ENCODE measurements around the gene ADGRD1.
"Not testable (repeated sequence)": the region's sequence is repeated elsewhere in the genome, so short reads cannot be mapped to it uniquely, and the experiment has no call there.

Gene ADGRD1

DNA sequence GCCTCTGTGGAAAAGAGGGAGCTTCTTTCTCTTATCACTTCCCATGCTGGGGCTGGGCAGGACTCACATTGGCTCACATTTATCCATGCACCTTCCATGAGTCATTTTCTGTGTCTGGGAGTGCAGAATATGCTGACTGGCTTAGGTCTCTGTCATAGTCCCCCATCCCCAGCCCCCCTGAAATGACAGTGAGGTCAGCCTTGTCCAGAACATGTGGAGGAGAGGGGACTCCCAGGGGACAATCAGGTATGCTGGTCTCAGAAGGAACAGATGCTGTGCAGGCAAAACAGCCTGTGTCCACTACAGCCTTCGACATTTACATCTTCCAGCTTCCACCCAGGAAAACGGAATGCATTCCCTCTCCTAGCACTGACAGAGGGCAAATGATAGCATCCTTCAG is 35.0 kb downstream of the ADGRD1 start:
- DNase-seq, result no peak

DNA sequence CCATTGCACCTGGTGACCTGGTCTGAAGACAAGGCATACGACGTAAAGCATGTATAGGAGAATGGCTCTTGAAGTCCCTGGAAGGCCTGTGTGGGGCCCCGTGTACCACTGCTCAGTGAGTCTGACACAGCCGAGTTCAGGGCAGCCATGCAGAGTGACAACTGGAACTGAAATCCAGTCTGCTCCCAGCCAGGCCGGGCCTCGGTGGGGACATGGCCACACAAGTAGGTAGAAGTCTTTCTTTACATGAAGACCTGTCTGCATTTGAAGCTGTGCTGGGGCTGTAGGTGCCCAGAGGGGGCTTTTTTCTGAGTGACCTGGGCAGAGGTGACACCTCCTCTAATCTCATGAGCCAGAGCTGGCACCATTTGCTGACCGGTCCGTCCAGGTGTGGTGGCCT is 35.7 kb downstream of the ADGRD1 start:
- DNase-seq, result no peak

DNA sequence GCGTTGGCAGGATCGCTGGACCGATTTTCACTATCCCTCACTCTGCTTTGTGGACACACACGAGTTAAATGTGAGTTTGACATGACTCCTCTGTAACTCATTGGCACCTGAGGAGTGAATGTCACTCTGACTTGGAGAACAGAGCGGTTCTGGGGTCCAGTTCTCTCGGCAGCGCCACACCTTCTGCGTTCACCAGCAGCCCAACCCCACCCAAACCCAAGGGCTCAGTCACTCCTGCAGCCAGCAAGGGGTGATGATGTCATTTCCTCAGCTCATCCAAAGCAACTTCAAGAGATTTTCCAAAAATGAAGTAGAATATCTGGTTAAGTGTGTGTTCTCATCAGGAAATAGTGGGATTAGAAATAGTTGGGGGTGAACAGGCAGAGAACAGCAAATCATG is 36.3 kb downstream of the ADGRD1 start:
- no peak for DNase-seq

GRCh38 chr12:130992448-130992847 is 38.7 kb downstream of the ADGRD1 start:
- DNase-seq, result no peak

DNA sequence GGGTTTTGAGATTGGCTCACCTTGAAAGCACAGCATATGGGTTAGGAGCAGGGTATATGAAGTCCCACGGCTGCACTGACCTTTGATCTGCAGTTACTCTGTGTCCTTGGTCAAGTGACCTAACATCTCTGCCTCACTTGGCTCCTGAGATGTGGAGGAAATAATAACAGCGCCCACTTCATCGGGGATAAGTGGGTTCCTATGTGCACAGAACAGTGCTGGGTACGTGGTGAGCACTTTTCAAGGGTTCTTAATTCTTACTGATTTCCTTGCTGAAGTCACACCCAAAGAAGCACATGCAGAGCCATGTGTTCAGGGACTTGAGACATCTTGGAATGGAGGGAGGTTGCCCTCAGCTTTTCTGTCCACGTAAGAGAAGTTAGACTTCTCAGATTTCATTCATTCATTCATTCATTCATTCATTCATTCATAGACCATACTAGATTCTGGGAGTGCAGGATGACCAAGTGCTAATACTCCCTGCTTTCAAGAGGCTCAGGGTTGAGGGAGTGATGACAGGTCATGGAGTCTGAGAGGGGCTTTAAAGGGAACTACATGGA is 39.4 kb downstream of the ADGRD1 start:
- DNase-seq, result no peak

DNA sequence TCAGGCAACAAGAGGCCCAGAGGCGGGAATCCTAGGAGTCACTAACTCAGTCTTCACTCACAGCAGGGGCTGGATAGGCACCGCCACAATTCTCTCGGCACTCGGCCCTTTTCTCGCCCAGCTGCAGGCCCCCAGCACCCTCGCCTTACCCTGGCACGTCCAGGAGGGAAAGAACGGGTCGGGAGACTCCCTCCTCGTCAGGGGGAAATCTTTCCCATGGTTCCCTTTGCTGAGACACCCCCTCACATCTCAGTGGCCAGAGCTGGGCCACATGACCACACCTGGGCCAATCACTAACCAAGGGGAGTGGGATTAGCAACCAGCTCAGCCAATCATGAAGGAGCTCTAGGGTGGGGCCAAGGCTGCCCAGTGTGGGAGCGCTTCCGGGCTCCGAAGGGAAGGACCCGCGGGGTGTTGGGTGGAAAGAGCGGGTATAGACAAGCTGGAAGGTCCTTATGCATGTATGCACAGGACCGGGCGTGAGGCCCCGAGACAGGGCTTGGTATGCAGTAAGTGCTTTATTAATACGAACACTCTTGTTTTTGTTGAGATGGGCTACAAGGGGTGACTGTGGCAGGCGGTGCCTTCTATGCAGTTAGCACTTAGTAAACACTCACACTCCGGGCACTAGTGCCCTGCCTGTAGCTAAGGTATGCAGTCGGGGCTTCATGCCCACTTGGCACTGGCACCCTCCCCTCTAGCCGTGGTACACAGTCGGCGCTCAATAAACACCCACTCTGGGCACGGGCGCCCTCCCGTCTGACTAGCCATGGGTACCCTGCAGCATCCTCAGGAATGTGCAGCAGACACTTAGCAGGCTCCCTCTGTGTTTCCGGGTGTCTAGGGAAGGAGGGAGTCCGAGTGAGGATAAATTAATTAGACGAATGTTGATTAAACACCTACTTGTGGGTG is 40.3 kb downstream of the ADGRD1 start:
- no peak for DNase-seq

- DNase-seq, result no peak
Observed at GRCh38 chr12:130994821-130995375, 41.2 kb downstream of the ADGRD1 start.

GRCh38 chr12:130995386-130995969 is 41.8 kb downstream of the ADGRD1 start:
- DNase-seq, result not testable (repeated sequence)

GRCh38 chr12:130998136-130998535 is 44.4 kb downstream of the ADGRD1 start:
- no peak for DNase-seq

DNA sequence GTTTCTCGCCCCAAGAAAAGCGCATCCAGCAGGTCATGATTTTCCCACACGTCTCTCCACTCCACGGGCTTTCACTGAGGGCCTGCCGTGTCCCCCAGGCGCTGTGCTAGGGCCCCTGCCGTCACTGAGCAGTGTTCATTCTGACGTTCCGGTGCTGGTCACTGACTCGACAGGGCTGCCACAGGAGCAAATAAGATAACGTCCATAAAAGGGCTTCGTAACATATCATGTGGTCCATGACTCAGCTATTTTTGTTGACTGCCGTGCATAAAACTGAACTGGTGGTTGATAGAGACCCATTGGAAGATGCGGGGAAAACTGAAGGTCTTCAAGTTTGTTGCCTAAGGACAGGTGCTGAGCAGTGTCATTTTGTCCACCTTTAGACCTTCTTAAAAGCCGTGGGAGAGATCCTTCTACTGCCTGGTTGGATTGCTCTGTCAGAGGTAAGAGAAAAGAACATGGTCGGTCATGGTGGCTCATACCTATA is 46.3 kb downstream of the ADGRD1 start:
- no peak for DNase-seq

GRCh38 chr12:131001493-131001892 is 47.8 kb downstream of the ADGRD1 start:
- DNase-seq, result no peak

DNA sequence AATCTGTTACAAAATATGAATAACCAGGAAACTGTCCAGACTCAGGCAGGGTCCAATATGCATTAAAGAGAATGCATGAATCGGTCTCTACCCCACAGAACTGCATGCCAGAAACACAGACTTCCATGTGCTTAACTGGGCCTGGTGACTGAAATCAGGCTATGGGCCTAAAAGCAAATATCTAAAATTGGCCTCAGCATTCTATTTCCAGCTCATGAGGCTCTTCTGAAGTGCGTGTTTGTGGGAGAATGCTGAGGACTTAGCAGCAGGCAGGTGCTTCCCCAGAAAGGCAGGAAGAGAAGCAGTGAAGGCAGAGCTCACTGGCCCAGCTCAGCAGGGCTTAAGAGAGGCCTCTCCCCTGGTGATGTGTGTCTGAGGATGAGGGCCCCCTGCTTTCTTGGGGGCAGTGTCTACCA is 48.5 kb downstream of the ADGRD1 start:
- DNase-seq, result no peak

DNA sequence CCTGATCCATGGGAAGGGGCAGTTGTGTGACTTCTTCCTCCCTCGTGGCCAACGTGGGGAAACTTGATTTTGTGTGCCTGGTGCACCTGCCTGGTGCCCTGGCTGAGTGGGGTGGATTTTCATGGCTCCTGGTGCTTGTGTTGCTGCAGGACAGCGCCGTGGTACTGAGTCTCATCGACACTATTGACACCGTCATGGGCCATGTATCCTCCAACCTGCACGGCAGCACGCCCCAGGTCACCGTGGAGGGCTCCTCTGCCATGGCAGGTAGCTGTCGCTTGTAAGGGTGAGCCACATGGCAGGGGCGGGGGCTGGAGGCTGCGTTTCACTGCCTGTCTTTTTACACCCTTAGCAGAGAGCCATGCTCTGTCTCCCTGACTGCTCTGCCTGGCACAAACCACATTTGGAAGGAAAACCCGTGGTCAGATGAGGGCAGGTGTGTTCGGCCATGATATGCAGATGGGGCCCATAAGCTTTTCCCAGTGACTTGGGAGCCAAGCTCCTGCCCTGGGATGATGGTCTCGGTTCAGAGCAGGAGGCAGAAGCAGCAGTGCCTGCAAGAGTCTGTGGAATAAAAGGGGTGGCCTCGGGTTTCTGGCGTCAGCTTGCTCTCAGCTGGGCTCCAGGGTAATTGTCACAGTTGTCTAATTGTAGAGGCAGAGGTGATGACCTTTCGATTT is 49.5 kb downstream of the ADGRD1 start:
- no peak for DNase-seq

DNA sequence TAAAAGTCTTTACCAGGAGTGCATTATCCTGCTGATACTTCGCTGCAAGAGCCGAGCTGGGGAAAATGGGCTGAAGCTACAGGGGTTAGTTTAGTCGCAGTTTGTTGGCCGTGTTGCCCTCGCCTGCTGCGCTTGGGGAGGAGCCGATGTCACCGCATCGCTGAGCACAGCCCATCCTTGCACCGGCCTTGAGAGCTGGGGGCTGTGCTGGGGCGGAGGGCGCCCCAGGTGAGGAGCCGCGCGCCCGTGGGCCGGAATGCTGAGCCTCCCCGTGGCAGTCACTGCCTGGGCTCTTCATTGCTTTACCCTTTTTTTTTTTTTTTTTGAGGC is 50.0 kb downstream of the ADGRD1 start:
- no peak for DNase-seq

DNA sequence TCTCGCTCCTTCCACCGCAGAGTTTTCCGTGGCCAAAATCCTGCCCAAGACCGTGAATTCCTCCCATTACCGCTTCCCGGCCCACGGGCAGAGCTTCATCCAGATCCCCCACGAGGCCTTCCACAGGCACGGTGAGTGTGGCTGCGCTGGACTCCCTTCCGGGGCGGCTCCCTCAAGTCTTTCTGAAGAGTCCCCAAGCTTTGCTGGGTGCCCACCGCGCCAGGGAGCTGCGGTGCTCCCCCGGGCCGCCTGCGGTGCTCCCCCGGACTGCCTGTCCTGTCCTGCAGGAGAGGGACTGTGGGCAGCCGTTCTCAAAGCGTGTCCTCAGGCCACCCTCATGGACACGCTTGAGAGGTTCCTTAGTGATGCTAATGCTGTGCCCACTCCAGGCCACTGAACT is 50.5 kb downstream of the ADGRD1 start:
- DNase-seq, result no peak

GRCh38 chr12:131005161-131006035 is 51.7 kb downstream of the ADGRD1 start:
- DNase-seq, result no peak

DNA sequence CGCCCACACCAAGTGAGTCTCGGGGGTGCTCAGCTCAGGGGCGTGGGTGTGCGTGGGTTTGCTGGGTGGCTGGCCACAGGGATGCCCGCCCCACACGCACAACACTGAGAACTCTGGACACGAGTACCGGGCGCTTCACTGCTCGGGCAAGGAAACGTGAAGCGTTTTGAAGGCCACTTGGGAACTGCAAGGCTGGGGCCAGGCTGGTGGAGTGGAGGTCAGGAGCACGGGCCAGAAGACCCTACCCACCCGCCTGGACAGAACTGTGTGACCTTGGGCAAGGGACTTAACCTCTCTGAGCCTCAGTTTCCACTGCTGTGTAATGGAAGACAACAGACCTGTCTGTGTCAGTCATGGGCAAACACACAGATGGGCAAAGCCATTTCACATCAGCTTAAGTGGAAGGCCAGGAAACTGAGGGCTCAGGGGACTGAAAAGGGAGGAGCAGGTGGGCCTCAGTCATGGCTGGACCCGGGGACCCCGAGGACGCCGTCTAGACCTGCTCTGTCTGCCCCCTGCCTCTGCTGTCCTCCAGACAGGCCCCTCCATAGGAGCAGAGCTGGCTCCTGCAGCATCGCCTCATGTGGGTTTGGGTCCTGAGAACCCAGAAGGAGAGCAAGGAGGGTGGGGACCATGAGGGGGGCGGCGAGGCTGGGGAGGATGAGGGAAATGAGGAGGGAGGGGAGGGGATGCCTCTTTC is 52.5 kb downstream of the ADGRD1 start:
- DNase-seq, result no peak

- DNase-seq, result no peak
Observed at GRCh38 chr12:131007031-131007739, 53.5 kb downstream of the ADGRD1 start.

GRCh38 chr12:131007740-131008117 is 54.0 kb downstream of the ADGRD1 start:
- no peak for DNase-seq

- no peak for DNase-seq
Observed at GRCh38 chr12:131008131-131008912, 54.6 kb downstream of the ADGRD1 start.

Data from Kasumi-1 (cell line).